G401 (cell line): ENCODE measurements around the gene KREMEN1. TPM values are rescaled to one million over a fixed set of nuclear protein-coding genes. Genes with fewer than 3 reads are reported as not detected.
A peak's percentile ranks its signal among the peaks of the same experiment; 100 is the strongest.

Experiments
- DNase-seq: peaks from one replicate; pipeline ENCODE4 v3.0.0-alpha.2; 2015; ENCODE audit warnings: low spot score
- in situ Hi-C: cut with HindIII; loops from 2 replicates; pipeline ENCODE4 v1.10.0; 2016; ENCODE audit warnings: low sequenced_read_pairs, mixed read lengths
- total RNA-seq: library from RNA; depleted of rRNA; stranded (reverse); fragments of >200 nt; shearing (Covaris generic); gene quantifications from 2 replicates; pipeline ENCODE4 v1.2.3, GENCODE V29; 2014

The KREMEN1 gene
- total RNA-seq, 1 experiment from 2014 or later, result 9.3 TPM

- no peak for DNase-seq
- in situ Hi-C loops, result no loop called here
These were observed 20.9 kb downstream of the KREMEN1 start for GRCh38 chr22:29093501-29094300.

- no peak for DNase-seq
- in situ Hi-C loops, result no loop called here
These were observed 22.6 kb downstream of the KREMEN1 start for GRCh38 chr22:29095459-29095858.

GRCh38 chr22:29096736-29097669 lies 24.2 kb downstream of the KREMEN1 start:
- in situ Hi-C loops, result no loop called here

GRCh38 chr22:29098296-29098695 lies 25.5 kb downstream of the KREMEN1 start:
- DNase-seq, result peak; percentile 82
- in situ Hi-C loops, result no loop called here

More at GRCh38 chr22:29096736-29097669, 24.2 kb downstream of the KREMEN1 start:
- DNase-seq, result no peak

GRCh38 chr22:29102300-29102699 lies 29.5 kb downstream of the KREMEN1 start:
- in situ Hi-C loops, result no loop called here
- no peak for DNase-seq

GRCh38 chr22:29103121-29103520 lies 30.3 kb downstream of the KREMEN1 start:
- DNase-seq, result no peak
- in situ Hi-C loops, result no loop called here

GRCh38 chr22:29105468-29105867 lies 32.6 kb downstream of the KREMEN1 start:
- no peak for DNase-seq
- in situ Hi-C loops, result no loop called here

- in situ Hi-C loops, result no loop called here
- DNase-seq, result no peak
These were observed 34.0 kb downstream of the KREMEN1 start for GRCh38 chr22:29106839-29107238.

- DNase-seq, result no peak
- in situ Hi-C loops, result no loop called here
These were observed 35.3 kb downstream of the KREMEN1 start for GRCh38 chr22:29108137-29108536.

- in situ Hi-C loops, result no loop called here
- DNase-seq, result no peak
These were observed 37.0 kb downstream of the KREMEN1 start for GRCh38 chr22:29109822-29110221.

- in situ Hi-C loops, result no loop called here
- no peak for DNase-seq
These were observed 38.1 kb downstream of the KREMEN1 start for GRCh38 chr22:29110946-29111345.

- in situ Hi-C loops, result no loop called here
- DNase-seq, result no peak
These were observed 39.3 kb downstream of the KREMEN1 start for GRCh38 chr22:29112121-29112520.

- DNase-seq, result no peak
- in situ Hi-C loops, result no loop called here
These were observed 39.8 kb downstream of the KREMEN1 start for GRCh38 chr22:29112681-29113080.

- in situ Hi-C loops, result no loop called here
- DNase-seq, result no peak
These were observed 40.5 kb downstream of the KREMEN1 start for GRCh38 chr22:29113319-29113718.

- in situ Hi-C loops, result no loop called here
- DNase-seq, result no peak
These were observed 41.6 kb downstream of the KREMEN1 start for GRCh38 chr22:29114392-29114791.

- in situ Hi-C loops, result no loop called here
- DNase-seq, result no peak
These were observed 43.0 kb downstream of the KREMEN1 start for GRCh38 chr22:29115682-29116288.

GRCh38 chr22:29116397-29117123 lies 43.7 kb downstream of the KREMEN1 start:
- no peak for DNase-seq
- in situ Hi-C loops, result no loop called here

- in situ Hi-C loops, result no loop called here
- no peak for DNase-seq
These were observed 45.1 kb downstream of the KREMEN1 start for GRCh38 chr22:29117799-29118477.
